NOMO-1 treated with dmso at 0.1 percent for 144 hours (cell line): ENCODE measurements around the gene NAXD.

ENCODE experiments used
- DNase-seq: peaks from one replicate; lab custom pipeline; 2025; ENCODE audit not compliant: unreplicated experiment; lab: John Stamatoyannopoulos, UW

The NAXD gene

GRCh38 chr13:110689041-110689440 lies 73.7 kb downstream of the NAXD start:
- DNase-seq = no peak
